BJ (cell line): ENCODE results near the gene SIK2. TPM values are rescaled to one million over a fixed set of nuclear protein-coding genes. Genes with fewer than 3 reads are reported as not detected.
A peak's percentile ranks its signal among the peaks of the same experiment; 100 is the strongest.

Source experiments
- CTCF ChIA-PET: fragments of 350-600 bp; formaldehyde crosslinking; extraction: SDS; loops from one replicate; lab custom pipeline; 2021; ENCODE audit warnings: antibody characterized with exemption, inconsistent platforms; lab: Yijun Ruan, JAX
- POLR2A ChIA-PET: fragments of 300-600 bp; sonication (Branson Sonifier 250); formaldehyde crosslinking; extraction: SDS; loops from one replicate; lab custom pipeline; 2021; ENCODE audit warnings: antibody characterized with exemption; lab: Charles Lee
- DNase-seq: peaks from one replicate; pipeline ENCODE4 v3.0.0-alpha.2; 2011; ENCODE audit warnings: low read depth
- H3K27me3 ChIP-seq: 2 replicates; pipeline ENCODE4 v1.6.0; 2011; ENCODE audit warnings: low read length; ENCODE audit not compliant: control insufficient read depth, insufficient read depth
- H3K36me3 ChIP-seq: 2 replicates; pipeline ENCODE4 v1.5.1; 2011; ENCODE audit warnings: low read length; ENCODE audit not compliant: control insufficient read depth, insufficient read depth
- H3K4me3 ChIP-seq: 2 replicates; pipeline ENCODE4 v1.5.1; 2011; ENCODE audit warnings: low read depth, mild to moderate bottlenecking, control low read depth, low read length
- CTCF ChIP-seq: IDR thresholded peaks from 2 replicates; pipeline ENCODE4 v1.5.1; 2011; ENCODE audit warnings: low read depth, mild to moderate bottlenecking, control low read depth, inconsistent platforms, low read length, moderate library complexity; ENCODE audit not compliant: insufficient read depth
- polyA plus RNA-seq: library from polyadenylated mRNA; depleted of rRNA; stranded (reverse); fragments of >200 nt; gene quantifications from 2 replicates; pipeline ENCODE4 v1.2.3, GENCODE V29; 2011; rRNA removed

The SIK2 gene
- polyA plus RNA-seq, 1 experiment: 24.2 TPM

GRCh38 chr11:111776398-111777093 is 174.3 kb downstream of the SIK2 start:
- H3K27me3 ChIP-seq: no peaks in the 10 kb centered on the region
- TF ChIP-seq CTCF: no peak
- no peak overlapping the region for H3K4me3 ChIP-seq
- POLR2A ChIA-PET: no interaction called here
- H3K36me3 ChIP-seq: no peaks in the 10 kb centered on the region
- CTCF ChIA-PET: interaction anchor here (0.7 to 4.5 kb wide), 31 partner anchors 9 to 322 kb away, joined by 3 to 41 read pairs (median 6); partner anchors contain the start of genes PPP2R1B and SIK2
- no peak for DNase-seq

- POLR2A ChIA-PET: no interaction called here
- Histone ChIP-seq H3K4me3 (no peak overlapping the region), H3K27me3 (no peaks in the 10 kb centered on the region), H3K36me3 (no peaks in the 10 kb centered on the region)
- DNase-seq: no peak
- peak; percentile 74 for TF ChIP-seq CTCF
- CTCF ChIA-PET: interaction anchor here (0.6 to 4.5 kb wide), 32 partner anchors 8 to 323 kb away, joined by 3 to 41 read pairs (median 6); partner anchors contain the start of genes PPP2R1B and SIK2
Measured at GRCh38 chr11:111777094-111778046, 175.1 kb downstream of the SIK2 start.

GRCh38 chr11:111778047-111778558 is 175.9 kb downstream of the SIK2 start:
- no peak for TF ChIP-seq CTCF
- ChIA-PET CTCF (interaction anchor here (0.6 to 4.5 kb wide), 21 partner anchors 8 to 323 kb away, joined by 3 to 41 read pairs (median 7); partner anchors contain the start of genes PPP2R1B and SIK2), POLR2A (no interaction called here)
- Histone ChIP-seq H3K4me3 (no peak overlapping the region), H3K36me3 (no peaks in the 10 kb centered on the region), H3K27me3 (no peaks in the 10 kb centered on the region)
- DNase-seq: no peak

GRCh38 chr11:111779118-111779517 is 176.9 kb downstream of the SIK2 start:
- H3K27me3 ChIP-seq: no peaks in the 10 kb centered on the region
- ChIA-PET CTCF (interaction anchor here (0.7 to 4.5 kb wide), 9 partner anchors 17 to 324 kb away, joined by 3 to 41 read pairs (median 7); partner anchors contain the start of gene SIK2), POLR2A (no interaction called here)
- TF ChIP-seq CTCF: no peak
- H3K36me3 ChIP-seq: no peaks in the 10 kb centered on the region
- no peak for DNase-seq
- H3K4me3 ChIP-seq: no peak overlapping the region

Other genes starting within 250 kb of the SIK2 start
- not detected in 2 replicates for gene POU2AF1, start 223.2 kb upstream of the SIK2 start, polyA plus RNA-seq
- gene BTG4, start 90.1 kb upstream of the SIK2 start, polyA plus RNA-seq: 0.11 TPM in 1 of 2 replicates, not detected in the other
- gene HOATZ, start 87.7 kb upstream of the SIK2 start, polyA plus RNA-seq: not detected in 2 replicates
- gene LAYN, start 61.7 kb upstream of the SIK2 start, polyA plus RNA-seq: 253 and 302 TPM in 2 replicates
- gene PPP2R1B, start 163.9 kb downstream of the SIK2 start, polyA plus RNA-seq: 20.7 and 32.5 TPM in 2 replicates